HG02852 (cell line): Measurements from ENCODE around the gene HSD17B8.
A peak's percentile ranks its signal among the peaks of the same experiment; 100 is the strongest.

Source experiments
- ATAC-seq: cut with Tn5 transposase; IDR thresholded peaks from one replicate; pipeline ENCODE4 v1.9.1; 2021; ENCODE audit warnings: mild to moderate bottlenecking, moderate library complexity; ENCODE audit not compliant: unreplicated experiment

HSD17B8 gene

DNA sequence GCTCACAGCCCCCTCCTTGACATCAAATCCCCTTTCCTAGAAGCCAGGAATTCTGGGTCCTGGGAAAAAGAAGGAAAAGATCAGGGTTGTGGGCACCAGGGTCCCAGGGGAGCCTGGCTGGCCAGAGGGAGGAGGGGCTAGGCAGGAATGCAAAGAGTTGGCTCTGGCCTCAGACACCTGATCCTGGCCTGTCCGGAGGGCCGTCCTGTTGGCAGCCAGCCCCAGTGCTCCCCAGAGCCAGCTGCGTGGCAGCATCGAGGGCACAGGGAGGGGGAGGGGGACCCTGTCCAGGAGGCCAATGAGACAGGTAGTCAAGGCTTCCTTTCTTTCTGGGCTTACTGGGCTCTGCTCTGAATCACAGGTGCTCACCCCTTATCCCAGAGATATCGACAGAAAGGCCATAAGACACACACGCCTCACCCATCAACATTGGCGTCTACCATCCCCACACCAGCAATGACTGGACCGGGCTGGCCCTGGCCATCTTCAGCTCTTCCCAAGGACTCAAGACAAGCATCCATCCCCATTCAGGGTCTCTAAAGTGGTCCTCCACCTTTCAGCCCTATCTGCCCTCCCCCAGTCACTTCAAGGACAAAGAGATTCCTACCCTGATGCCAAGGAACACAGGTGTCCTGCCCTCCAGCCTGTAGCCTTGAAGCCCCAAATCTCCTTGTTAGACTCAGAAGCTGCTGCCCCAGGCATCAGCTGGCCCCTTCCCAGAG is 12.9 kb upstream of the HSD17B8 start:
- no peak for ATAC-seq

DNA sequence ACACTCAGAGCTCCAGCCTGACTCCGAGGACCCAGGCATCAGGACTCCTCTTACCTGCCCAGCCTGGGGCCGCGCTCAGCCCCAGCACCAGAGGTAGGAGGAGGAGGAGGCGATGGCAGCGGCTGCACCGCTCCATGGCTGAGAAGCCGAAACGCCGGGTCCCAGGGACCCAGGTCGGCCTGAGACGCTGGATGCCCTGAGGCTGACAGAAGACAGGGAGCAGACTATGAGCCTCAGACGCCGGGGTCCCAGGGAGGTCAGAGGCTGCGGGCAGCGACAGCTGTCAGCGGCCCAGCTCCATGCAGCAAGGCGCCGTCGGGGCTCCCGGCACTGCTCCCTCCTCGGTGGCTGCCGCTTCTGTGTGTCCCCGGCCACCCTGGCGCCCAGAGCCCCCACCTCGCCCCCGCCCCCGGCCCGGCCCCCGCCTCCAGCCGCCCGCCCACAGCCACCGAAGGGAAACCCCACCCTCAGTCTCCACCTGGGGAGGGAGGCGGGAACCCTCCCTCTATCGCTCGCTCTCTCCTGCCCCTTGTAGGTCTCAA is 12.3 kb upstream of the HSD17B8 start, which contains the start of gene COL11A2:
Gene COL11A2, minus strand, starts transcription at position 363 of the 542 bp plus-strand sequence. Its CDS starts 227 bp downstream, at position 136.
- ATAC-seq, result no peak

DNA sequence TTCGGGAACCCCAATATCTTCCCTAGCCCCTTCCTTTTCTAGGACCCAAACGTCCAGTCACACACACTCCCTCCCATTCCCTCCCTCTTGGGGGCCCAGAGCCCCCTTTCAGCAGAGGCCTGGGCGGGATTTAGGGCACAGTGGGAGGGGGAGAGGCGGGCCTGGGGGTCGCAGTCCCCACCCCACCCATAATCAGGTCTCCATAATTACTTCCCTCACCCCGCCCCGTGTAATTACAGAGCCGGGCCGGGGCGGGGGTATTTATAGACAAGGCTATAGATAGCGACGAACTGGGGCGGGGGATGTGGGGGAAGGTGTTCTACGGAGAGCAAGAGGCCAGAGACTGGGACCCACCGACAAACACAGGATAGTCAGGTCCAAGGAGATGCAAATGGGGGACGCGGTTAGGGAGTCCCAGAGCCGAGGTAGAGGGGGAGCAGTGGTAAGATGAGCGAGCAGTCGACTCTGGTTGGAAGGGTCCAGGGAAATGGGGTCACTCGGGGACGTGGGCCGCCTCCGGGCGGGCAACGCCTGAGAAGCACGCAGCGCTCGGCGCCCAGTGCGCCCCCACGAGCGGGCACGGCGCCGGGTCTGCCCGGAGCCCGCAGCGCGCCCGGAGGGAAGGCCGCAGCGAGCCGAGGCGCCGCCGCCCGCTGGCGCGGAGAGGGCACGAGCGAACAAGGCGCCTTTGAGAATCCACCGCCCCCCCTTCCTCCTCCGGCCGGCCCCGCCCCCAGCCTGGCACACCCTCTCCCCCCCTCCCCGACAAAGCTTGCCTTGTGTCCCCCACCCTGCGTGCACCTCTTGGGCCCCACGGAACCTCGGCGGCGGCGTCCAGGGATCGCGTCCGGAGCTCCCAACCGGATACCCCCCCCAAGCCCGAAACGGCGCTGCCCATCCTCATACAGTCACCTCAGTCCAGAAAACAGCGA is 11.5 kb upstream of the HSD17B8 start:
- no peak for ATAC-seq

DNA sequence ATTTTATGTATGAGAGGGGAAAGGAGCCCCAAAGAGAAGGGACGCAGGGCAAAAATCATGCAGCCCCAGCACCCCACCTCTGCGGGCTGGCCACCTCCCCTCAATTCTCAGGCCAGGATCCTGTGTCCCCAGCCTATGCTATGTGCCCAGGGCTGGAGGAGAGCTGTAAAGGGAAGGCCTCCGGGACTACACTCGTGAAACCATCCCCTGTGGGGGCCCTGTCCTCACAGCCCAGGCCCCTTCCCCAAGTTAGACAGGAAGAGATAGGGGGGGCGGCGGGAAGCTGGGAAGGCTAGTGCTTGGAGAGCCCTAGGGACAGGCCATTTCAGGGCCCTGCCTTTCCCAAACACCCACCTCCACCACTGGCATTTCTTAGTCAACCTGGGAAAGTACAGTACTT is 10.8 kb upstream of the HSD17B8 start:
- ATAC-seq, result no peak

DNA sequence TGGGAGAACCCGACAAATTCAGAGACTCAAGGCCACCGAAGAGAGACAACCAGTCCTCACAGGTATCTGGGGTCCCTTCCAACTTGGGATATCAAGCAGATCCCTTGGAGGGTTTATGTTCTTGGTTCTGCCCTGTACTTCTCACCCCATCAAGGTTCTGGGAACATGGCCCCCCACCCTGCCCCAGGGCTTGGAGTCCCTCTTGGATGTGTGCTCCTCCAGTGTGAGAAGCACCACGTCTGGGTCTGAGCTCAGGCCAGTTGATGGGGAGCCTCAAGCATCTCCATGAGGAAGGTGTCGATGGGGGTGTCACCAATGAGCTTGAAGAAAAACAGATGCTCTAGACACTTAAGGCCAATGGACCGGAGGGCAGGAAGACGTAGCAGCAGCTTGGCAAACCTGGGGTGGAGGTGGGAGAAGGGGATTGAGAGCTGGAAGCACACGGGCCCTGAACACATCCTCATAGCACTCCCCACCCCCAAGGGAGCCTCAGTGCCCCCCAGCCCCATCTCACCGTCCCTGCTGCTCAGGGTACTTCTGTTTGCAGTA is 9.9 kb upstream of the HSD17B8 start:
- ATAC-seq, result no peak

DNA sequence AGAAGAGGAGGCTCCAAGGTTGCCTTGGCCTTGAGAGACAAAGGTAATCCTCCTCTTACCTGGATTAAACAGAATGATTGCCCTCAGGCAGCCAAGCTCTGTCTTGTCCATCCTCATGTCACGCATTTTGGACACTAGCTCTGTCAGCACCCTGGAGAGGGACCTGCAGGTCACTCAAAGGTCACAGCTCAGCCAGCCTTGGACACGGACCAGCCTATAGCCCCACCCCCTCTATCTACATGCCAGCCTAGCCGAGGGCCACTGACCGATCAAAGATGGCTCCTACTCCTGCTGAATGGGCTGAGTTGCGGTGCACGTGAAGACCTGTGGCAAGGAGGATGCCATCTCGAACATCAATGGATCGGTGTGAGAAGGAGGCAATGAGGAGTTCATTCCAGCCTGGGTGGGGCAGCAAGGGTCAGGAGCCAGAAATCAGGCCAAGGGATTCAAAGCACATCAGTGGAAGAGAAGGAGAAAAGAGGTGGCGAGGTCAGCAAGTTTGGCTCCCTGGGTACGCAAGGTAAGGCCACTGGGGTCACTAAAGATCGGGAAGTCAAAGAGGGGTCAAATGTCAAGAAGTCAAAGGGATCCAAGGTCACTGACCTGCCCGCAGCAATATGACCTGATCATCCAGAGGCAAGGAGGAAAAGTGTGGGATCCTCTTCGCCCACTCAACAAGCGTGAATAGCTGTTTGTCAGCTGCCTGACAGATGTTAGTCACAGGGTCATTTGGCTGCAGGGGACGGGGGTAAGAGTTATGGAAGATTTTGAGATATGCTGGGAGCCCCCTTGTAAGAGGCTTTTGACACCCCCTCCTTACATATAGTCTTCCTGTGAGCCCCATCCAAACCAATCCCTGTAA is 8.9 kb upstream of the HSD17B8 start:
- ATAC-seq, result no peak

DNA sequence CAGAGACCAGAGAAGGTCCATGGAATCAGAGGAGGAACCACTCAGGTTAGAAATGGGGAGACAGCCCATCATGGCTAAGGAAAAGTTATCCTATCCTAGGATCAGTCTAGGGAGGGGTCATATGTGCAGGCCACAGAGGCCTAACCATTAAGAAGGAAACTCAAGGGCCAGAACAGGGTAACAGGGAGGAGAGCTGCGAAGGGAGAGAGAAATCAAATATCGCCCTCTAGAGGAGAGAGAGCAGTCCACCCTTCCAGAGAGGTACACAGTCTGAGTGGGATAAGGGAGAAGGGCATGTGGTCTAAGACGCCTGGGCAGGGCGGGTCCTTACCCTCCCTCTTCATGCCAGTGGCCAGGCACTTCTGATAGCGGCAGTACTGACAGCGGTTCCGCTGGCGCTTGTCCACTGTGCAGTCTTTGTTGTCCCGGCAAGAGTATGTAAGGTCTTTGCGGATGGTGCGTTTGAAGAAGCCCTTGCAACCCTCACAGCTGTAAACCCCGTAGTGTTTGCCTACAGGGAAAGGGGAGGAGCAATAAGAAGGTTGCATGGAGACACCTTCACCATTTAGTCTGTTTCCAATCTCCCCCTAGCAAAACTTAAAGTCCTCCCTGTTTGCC is 6.9 kb upstream of the HSD17B8 start:
- ATAC-seq, result no peak

DNA sequence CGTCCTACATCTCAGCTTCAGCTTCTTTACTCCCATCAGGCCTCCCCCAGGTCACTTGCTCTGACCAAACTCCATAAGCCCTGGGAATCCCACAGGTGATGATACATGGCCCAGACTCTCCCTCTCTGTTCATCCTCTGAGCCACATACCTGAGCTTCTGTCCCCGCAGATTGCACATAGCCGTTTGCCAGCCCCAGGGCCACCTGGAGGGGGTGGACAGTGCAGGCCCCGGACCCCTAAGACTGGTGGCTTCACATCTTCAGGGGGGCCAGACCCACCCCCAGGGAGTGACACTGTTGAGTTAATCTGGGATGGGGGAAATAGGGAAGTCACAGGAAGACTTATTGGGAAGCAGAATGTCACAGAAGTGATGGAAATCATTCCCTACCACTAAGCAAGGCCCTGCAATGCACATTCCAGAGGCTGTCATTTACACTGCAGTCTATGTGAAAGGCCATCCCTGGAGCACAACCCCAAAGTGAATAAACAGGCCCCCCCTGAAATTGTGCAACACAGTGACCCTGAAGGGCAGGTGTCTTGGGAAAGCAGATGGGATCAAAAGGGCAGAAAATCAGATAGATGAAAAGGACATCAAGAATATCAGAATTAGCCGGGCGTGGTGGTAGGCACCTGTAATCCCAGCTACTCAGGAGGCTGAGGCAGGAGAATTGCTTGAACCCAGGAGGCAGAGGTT is 6.1 kb upstream of the HSD17B8 start:
- no peak for ATAC-seq

DNA sequence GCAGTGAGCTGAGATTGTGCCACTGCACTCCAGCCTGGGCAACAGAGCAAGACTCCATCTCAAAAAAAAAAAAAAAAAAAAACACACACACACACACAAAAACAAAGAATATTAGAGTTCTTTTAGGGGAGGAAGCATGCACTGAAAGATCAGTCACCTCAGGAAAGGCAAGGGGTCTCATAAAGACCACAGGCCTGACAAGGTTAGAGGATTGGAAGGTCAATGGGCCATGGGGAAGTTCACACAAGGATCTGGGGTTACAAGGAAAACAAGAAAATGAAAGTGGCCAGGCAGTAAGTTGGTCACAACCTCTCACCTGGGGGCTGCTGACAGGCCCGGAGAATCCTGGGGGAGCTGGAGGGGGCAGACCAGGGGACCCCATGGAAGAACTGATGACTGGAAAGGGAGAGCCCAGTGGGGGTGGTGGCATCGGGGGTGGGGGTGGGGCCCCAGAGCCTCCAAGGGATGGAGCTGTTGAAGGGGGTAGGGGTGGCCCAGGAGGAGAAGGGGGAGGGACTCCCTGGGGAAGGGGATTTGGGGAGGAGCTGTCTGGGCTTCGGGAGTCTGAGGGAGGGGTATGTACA is 5.5 kb upstream of the HSD17B8 start:
- no peak for ATAC-seq

DNA sequence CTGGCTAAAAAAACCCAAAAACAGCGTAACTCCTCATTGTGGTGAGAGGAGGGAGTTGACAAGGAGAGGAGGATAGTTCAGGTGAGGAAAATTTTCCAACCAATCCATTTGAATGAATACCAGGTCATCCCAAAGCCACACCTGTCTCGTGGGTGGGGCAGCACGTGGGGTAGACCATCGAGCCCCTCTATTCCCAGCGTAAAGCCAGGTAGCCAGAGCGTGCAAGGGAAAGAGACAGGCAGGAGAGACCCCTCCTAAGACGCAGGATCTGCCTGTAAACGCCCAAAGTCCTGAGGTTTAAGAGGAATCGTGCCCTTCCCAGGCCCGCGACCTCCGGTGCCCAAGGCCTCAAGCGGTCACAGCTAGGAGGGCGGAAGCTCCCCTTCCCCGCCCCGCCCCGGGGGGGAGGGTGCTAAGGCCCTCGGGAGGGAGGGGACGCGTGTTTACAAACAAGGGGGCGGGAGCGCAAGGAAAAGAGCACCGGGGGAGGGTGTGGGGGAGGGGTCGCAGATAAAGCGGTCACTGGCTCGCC is 4.7 kb upstream of the HSD17B8 start:
- peak; percentile 13 for ATAC-seq

DNA sequence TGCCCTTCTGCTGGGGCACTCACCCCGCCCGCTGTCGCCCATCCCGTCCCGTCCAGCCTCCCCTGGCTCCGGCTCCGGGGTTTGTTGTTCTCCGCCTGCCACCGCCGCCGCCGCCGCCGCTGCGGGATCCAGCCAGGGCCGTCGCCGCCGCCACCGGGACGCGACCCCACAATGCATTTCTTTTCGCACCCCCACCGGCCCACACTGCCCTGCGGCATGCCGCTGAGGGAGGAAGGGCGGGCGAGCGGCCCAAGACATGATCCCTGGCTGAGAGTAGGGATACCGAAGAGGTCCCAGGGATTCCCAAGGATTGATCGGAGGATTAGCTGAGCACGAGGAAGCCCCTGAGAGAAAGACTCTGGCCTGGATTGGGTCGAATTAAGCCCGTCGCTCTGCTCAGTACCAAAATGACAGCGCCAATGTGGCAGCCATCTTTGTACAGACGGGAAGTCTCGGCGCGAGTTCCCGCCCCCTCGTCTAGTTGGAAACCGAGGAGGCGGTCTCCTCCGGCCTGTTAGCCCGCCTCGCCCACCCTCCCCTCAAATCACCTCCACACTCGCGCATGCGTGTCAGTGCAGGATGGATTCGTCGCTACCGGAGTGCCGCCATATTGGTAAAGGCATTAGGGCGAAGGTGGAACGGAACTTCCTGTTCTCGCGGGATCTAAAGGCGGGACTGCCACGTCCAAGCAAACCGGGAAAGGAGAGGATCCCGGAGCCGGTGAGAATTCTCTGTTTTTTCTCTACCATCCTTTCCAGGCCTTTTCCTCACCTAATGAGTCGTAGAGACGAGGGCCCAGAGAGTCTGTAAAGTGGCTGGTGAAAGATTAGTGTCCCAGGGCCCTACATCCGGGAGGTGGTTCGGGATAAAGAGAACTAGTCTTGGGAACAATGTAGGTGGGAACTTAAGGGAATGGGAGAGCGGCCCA is 4.0 kb upstream of the HSD17B8 start, which contains the start of the genes RXRB and SLC39A7:
Gene RXRB, minus strand, starts transcription at position 447 of the 928 bp plus-strand sequence. Its CDS starts 189 bp downstream, at position 258.
Gene SLC39A7, plus strand, starts transcription at position 649 of the 928 bp plus-strand sequence. CDS start 379 bp downstream, outside the sequence.
- ATAC-seq, result peak; percentile 52

DNA sequence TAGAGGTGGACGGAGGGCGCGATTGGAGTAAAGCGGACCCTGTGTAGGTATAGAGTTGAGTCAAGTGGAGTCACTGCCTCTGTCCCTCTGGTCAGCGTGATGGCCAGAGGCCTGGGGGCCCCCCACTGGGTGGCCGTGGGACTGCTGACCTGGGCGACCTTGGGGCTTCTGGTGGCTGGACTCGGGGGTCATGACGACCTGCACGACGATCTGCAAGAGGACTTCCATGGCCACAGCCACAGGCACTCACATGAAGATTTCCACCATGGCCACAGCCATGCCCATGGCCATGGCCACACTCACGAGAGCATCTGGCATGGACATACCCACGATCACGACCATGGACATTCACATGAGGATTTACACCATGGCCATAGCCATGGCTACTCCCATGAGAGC is 3.3 kb upstream of the HSD17B8 start:
- no peak for ATAC-seq

DNA sequence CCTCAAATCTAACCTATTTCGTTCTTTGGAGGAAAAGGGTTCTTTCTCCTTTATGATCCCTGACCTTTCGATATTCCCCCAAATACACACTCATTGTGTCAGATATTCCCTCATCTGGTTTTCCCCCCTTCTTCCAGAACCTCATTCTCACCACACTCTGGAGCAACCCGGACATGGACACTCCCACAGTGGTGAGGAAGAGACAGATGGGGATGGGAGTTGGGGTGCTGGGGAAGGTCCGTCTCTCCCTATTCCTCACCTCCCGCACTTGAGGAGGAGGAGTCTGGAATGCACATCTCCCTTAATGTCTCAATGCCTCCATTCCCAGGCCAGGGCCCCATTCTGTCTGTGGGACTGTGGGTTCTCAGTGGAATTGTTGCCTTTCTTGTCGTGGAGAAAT is 2.5 kb upstream of the HSD17B8 start:
- ATAC-seq, result no peak

DNA sequence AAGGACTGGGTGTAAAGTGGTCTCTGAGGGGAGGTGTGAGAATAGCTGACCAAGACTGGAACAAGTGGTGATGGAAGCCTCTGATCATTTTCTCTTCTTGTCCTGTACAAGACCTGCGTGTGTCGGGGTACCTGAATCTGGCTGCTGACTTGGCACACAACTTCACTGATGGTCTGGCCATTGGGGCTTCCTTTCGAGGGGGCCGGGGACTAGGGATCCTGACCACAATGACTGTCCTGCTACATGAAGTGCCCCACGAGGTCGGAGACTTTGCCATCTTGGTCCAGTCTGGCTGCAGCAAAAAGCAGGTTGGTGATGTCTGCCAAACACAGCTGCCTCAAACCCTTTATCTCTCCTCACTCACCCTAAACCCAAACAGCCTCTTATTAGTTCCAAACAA is 1.7 kb upstream of the HSD17B8 start:
- no peak for ATAC-seq

DNA sequence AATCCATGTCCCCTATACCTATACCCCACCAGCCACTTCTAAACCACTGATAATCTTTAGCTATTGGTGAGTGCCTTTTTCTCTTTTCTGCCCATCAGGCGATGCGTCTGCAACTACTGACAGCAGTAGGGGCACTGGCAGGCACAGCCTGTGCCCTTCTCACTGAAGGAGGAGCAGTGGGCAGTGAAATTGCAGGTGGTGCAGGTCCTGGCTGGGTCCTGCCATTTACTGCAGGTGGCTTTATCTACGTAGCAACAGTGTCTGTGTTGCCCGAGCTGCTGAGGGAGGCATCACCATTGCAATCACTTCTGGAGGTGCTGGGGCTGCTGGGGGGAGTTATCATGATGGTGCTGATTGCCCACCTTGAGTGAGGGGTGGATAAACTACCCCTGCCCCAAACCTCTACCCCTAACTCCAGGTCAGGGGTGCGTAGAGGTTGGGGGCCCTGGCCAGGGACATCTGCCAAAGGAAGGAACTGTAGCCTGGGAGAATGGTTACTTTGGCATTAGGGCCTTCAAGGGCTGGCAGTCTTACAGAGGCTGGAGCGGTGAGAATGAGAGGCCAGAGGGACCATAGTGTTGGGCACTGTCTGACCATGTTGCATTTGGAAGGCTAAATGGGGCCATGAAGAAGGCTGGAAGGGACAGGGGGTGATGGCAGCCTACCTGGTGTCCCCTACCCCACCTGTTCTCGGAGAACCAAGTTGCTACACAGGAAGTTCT is 851 bp upstream of the HSD17B8 start:
- no peak for ATAC-seq

DNA sequence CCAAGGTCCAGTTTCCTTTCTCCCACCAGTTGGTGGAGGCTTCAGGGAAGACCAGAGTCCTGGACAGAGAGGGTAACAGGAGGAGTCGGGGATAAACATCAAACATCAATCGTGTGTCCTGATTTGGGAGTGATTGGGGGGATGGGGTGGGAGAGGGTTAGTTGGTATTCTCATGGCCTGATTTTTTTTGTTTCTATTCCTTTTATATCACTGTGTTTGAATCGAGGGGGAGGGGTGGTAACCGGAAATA is 365 bp upstream of the HSD17B8 start:
- no peak for ATAC-seq
